ENCODE results near the gene BIRC7. TPM values are rescaled to one million over a fixed set of nuclear protein-coding genes. Genes with fewer than 3 reads are reported as not detected.
"Not testable (repeated sequence)": the region's sequence is repeated elsewhere in the genome, so short reads cannot be mapped to it uniquely, and the experiment has no call there.

The BIRC7 gene
- total RNA-seq, 1 donor from 2014 or later, result not detected

GRCh38 chr20:63219447-63219821, 16.3 kb upstream of the BIRC7 start:
- TF ChIP-seq, protein P1, sequence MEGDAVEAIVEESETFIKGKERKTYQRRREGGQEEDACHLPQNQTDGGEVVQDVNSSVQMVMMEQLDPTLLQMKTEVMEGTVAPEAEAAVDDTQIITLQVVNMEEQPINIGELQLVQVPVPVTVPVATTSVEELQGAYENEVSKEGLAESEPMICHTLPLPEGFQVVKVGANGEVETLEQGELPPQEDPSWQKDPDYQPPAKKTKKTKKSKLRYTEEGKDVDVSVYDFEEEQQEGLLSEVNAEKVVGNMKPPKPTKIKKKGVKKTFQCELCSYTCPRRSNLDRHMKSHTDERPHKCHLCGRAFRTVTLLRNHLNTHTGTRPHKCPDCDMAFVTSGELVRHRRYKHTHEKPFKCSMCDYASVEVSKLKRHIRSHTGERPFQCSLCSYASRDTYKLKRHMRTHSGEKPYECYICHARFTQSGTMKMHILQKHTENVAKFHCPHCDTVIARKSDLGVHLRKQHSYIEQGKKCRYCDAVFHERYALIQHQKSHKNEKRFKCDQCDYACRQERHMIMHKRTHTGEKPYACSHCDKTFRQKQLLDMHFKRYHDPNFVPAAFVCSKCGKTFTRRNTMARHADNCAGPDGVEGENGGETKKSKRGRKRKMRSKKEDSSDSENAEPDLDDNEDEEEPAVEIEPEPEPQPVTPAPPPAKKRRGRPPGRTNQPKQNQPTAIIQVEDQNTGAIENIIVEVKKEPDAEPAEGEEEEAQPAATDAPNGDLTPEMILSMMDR (IDR thresholded peaks at IDR 0.05; ENCODE audit: insufficient read depth, low read length, severe bottlenecking), result no peak
- H3K36me3 ChIP-seq (ENCODE audit: control insufficient read depth, insufficient read depth, low read length), result peaks cover 3% of the 10 kb centered on the region
- H3K27me3 ChIP-seq (ENCODE audit: control insufficient read depth, insufficient read depth, low read length), result peaks cover 5% of the 10 kb centered on the region
- FAIRE-seq, result no peak
- DNase-seq (ENCODE audit: low read depth), result no peak
- H3K4me3 ChIP-seq (ENCODE audit: low read depth, low read length), result no peak overlapping the region

- TF ChIP-seq, protein P1 (IDR thresholded peaks at IDR 0.05; ENCODE audit: insufficient read depth, low read length, severe bottlenecking), result no peak
- peaks cover 5% of the 10 kb centered on the region for H3K27me3 ChIP-seq (ENCODE audit: control insufficient read depth, insufficient read depth, low read length)
- H3K4me3 ChIP-seq (ENCODE audit: low read depth, low read length), result no peak overlapping the region
- FAIRE-seq (no peak), DNase-seq (ENCODE audit: low read depth) (no peak)
- H3K36me3 ChIP-seq (ENCODE audit: control insufficient read depth, insufficient read depth, low read length), result peaks cover 1% of the 10 kb centered on the region
Measured at GRCh38 chr20:63219866-63220521, 15.7 kb upstream of the BIRC7 start.

- TF ChIP-seq, protein P1 (IDR thresholded peaks at IDR 0.05; ENCODE audit: insufficient read depth, low read length, severe bottlenecking), result no peak
- Histone ChIP-seq H3K36me3 (ENCODE audit: control insufficient read depth, insufficient read depth, low read length) (no peaks in the 10 kb centered on the region), H3K27me3 (ENCODE audit: control insufficient read depth, insufficient read depth, low read length) (peaks cover 5% of the 10 kb centered on the region), H3K4me3 (ENCODE audit: low read depth, low read length) (no peak overlapping the region)
- FAIRE-seq (no peak), DNase-seq (ENCODE audit: low read depth) (no peak)
Measured at GRCh38 chr20:63220696-63221399, 14.9 kb upstream of the BIRC7 start.

- FAIRE-seq; DNase-seq (ENCODE audit: low read depth); H3K4me3 ChIP-seq (ENCODE audit: low read depth, low read length); H3K27me3 ChIP-seq (ENCODE audit: control insufficient read depth, insufficient read depth, low read length); H3K36me3 ChIP-seq (ENCODE audit: control insufficient read depth, insufficient read depth, low read length): not testable (repeated sequence)
Measured at GRCh38 chr20:63221400-63222053, 14.2 kb upstream of the BIRC7 start.

GRCh38 chr20:63222541-63222940, 13.2 kb upstream of the BIRC7 start:
- no peak for DNase-seq (ENCODE audit: low read depth)
- TF ChIP-seq, protein P1 (IDR thresholded peaks at IDR 0.05; ENCODE audit: insufficient read depth, low read length, severe bottlenecking), result no peak
- FAIRE-seq, result no peak
- H3K4me3 ChIP-seq (ENCODE audit: low read depth, low read length), result no peak overlapping the region
- H3K27me3 ChIP-seq (ENCODE audit: control insufficient read depth, insufficient read depth, low read length), result peaks cover 5% of the 10 kb centered on the region
- no peaks in the 10 kb centered on the region for H3K36me3 ChIP-seq (ENCODE audit: control insufficient read depth, insufficient read depth, low read length)

GRCh38 chr20:63223121-63223825, 12.4 kb upstream of the BIRC7 start:
- no peaks in the 10 kb centered on the region for H3K36me3 ChIP-seq (ENCODE audit: control insufficient read depth, insufficient read depth, low read length)
- TF ChIP-seq, protein P1 (IDR thresholded peaks at IDR 0.05; ENCODE audit: insufficient read depth, low read length, severe bottlenecking), result peak; percentile 85
- DNase-seq (ENCODE audit: low read depth) (peak; percentile 36), FAIRE-seq (no peak)
- H3K27me3 ChIP-seq (ENCODE audit: control insufficient read depth, insufficient read depth, low read length), result peaks cover 5% of the 10 kb centered on the region
- no peak overlapping the region for H3K4me3 ChIP-seq (ENCODE audit: low read depth, low read length)

Measured in bronchial epithelial cell (primary cell).